Stimulated activated effector memory CD8-positive, alpha-beta T cell treated with anti-CD3 and anti-CD28 coated beads, Interleukin-12 subunit alpha, Interleukin-12 subunit beta, amount 100 ng/mL, for 72 hours (primary cell): Measurements from ENCODE around the gene INTS7.
"Not testable (repeated sequence)": the region's sequence is repeated elsewhere in the genome, so short reads cannot be mapped to it uniquely, and the experiment has no call there.

Experiments
- ATAC-seq: fragments of 150-1000 bp; cut with Tn5 transposase; 2 replicates; pipeline ENCODE4 v1.10.0; 2021
- DNase-seq, 2 donors: peaks; one replicate each; pipeline ENCODE4 v3.0.0; 2021 to 2022; ENCODE audit warnings: low spot score in 2 of 2
- H3K27ac Mint-ChIP-seq: one replicate; pipeline ENCODE4 v1.8.0; 2022; ENCODE audit warnings: mild to moderate bottlenecking, mixed read lengths
- H3K36me3 Mint-ChIP-seq: one replicate; pipeline ENCODE4 v1.8.0; 2022; ENCODE audit warnings: mild to moderate bottlenecking, mixed read lengths
- H3K4me1 Mint-ChIP-seq: one replicate; pipeline ENCODE4 v1.8.0; 2022; ENCODE audit warnings: mixed read lengths
- H3K4me3 Mint-ChIP-seq: one replicate; pipeline ENCODE4 v1.8.0; 2022; ENCODE audit warnings: mild to moderate bottlenecking, mixed read lengths
- H3K9me3 Mint-ChIP-seq: one replicate; pipeline ENCODE4 v1.8.0; 2022; ENCODE audit warnings: mixed read lengths

The INTS7 gene

GRCh38 chr1:211968200-211968834 is 67.0 kb downstream of the INTS7 start:
- peaks cover 47% of the 10 kb centered on the region for H3K36me3 Mint-ChIP-seq
- ATAC-seq (no peak), DNase-seq (no peak)
- H3K27ac Mint-ChIP-seq: no peak overlapping the region
- H3K9me3 Mint-ChIP-seq: no peaks in the 10 kb centered on the region
- no peak overlapping the region for H3K4me3 Mint-ChIP-seq
- H3K4me1 Mint-ChIP-seq: no peaks in the 10 kb centered on the region

- Mint-ChIP-seq H3K9me3 (no peaks in the 10 kb centered on the region), H3K4me1 (no peaks in the 10 kb centered on the region), H3K36me3 (peaks cover 48% of the 10 kb centered on the region), H3K27ac (no peak overlapping the region), H3K4me3 (no peak overlapping the region)
- ATAC-seq (no peak), DNase-seq (no peak)
These were observed 67.7 kb downstream of the INTS7 start for GRCh38 chr1:211967704-211968103.

GRCh38 chr1:211965108-211965805 is 70.1 kb downstream of the INTS7 start:
- Mint-ChIP-seq H3K27ac (no peak overlapping the region), H3K4me1 (no peaks in the 10 kb centered on the region), H3K36me3 (peaks cover 60% of the 10 kb centered on the region), H3K4me3 (no peak overlapping the region), H3K9me3 (no peaks in the 10 kb centered on the region)
- ATAC-seq: no peak
- no peak for DNase-seq

- H3K27ac Mint-ChIP-seq: no peak overlapping the region
These were observed 75.7 kb downstream of the INTS7 start for GRCh38 chr1:211959680-211960079.

GRCh38 chr1:211959221-211959620 is 76.1 kb downstream of the INTS7 start:
- peaks cover 48% of the 10 kb centered on the region for H3K36me3 Mint-ChIP-seq
- H3K9me3 Mint-ChIP-seq: no peaks in the 10 kb centered on the region
- DNase-seq: no peak
- H3K4me1 Mint-ChIP-seq: no peaks in the 10 kb centered on the region
- no peak overlapping the region for H3K4me3 Mint-ChIP-seq
- no peak overlapping the region for H3K27ac Mint-ChIP-seq
- ATAC-seq: no peak

More at GRCh38 chr1:211959680-211960079, 75.7 kb downstream of the INTS7 start:
- H3K9me3 Mint-ChIP-seq: no peaks in the 10 kb centered on the region
- H3K36me3 Mint-ChIP-seq: peaks cover 48% of the 10 kb centered on the region
- no peak for ATAC-seq
- DNase-seq: no peak
- H3K4me1 Mint-ChIP-seq: no peaks in the 10 kb centered on the region
- no peak overlapping the region for H3K4me3 Mint-ChIP-seq

GRCh38 chr1:211954028-211954427 is 81.3 kb downstream of the INTS7 start:
- peaks cover 17% of the 10 kb centered on the region for H3K36me3 Mint-ChIP-seq
- not testable (repeated sequence) for DNase-seq, ATAC-seq, H3K9me3 Mint-ChIP-seq, H3K27ac Mint-ChIP-seq, H3K4me1 Mint-ChIP-seq, H3K4me3 Mint-ChIP-seq

- not testable (repeated sequence) for DNase-seq, ATAC-seq, H3K27ac Mint-ChIP-seq, H3K4me3 Mint-ChIP-seq, H3K9me3 Mint-ChIP-seq, H3K4me1 Mint-ChIP-seq
- peaks cover 16% of the 10 kb centered on the region for H3K36me3 Mint-ChIP-seq
These were observed 81.8 kb downstream of the INTS7 start for GRCh38 chr1:211953543-211953942.

GRCh38 chr1:211952299-211952698 is 83.1 kb downstream of the INTS7 start:
- peaks cover 6% of the 10 kb centered on the region for H3K4me1 Mint-ChIP-seq
- H3K27ac Mint-ChIP-seq: no peak overlapping the region
- H3K4me3 Mint-ChIP-seq: no peak overlapping the region
- DNase-seq (no peak), ATAC-seq (no peak)
- H3K36me3 Mint-ChIP-seq: peaks cover 5% of the 10 kb centered on the region
- H3K9me3 Mint-ChIP-seq: no peaks in the 10 kb centered on the region

GRCh38 chr1:211951856-211952255 is 83.5 kb downstream of the INTS7 start:
- H3K27ac Mint-ChIP-seq: no peak overlapping the region
- H3K4me3 Mint-ChIP-seq: no peak overlapping the region
- H3K36me3 Mint-ChIP-seq: peaks cover under 1% of the 10 kb centered on the region
- peaks cover 6% of the 10 kb centered on the region for H3K4me1 Mint-ChIP-seq
- ATAC-seq: peak; percentile 64
- DNase-seq: no peak
- H3K9me3 Mint-ChIP-seq: no peaks in the 10 kb centered on the region

- H3K36me3 Mint-ChIP-seq: no peaks in the 10 kb centered on the region
- peaks cover 6% of the 10 kb centered on the region for H3K4me1 Mint-ChIP-seq
- no peak for ATAC-seq
- H3K27ac Mint-ChIP-seq: no peak overlapping the region
- no peak overlapping the region for H3K4me3 Mint-ChIP-seq
- H3K9me3 Mint-ChIP-seq: no peaks in the 10 kb centered on the region
- DNase-seq: no peak
These were observed 87.0 kb downstream of the INTS7 start for GRCh38 chr1:211948377-211948776.

- Mint-ChIP-seq H3K27ac (no peak overlapping the region), H3K4me1 (peaks cover 6% of the 10 kb centered on the region), H3K36me3 (no peaks in the 10 kb centered on the region), H3K4me3 (no peak overlapping the region), H3K9me3 (no peaks in the 10 kb centered on the region)
- DNase-seq (no peak), ATAC-seq (no peak)
These were observed 87.7 kb downstream of the INTS7 start for GRCh38 chr1:211947396-211948295.

- Mint-ChIP-seq H3K9me3 (no peaks in the 10 kb centered on the region), H3K4me1 (no peaks in the 10 kb centered on the region), H3K36me3 (no peaks in the 10 kb centered on the region), H3K27ac (no peak overlapping the region), H3K4me3 (no peak overlapping the region)
- DNase-seq: no peak
- ATAC-seq: no peak
These were observed 90.4 kb downstream of the INTS7 start for GRCh38 chr1:211944733-211945500.

GRCh38 chr1:211942583-211942982 is 92.8 kb downstream of the INTS7 start:
- Mint-ChIP-seq H3K9me3 (no peaks in the 10 kb centered on the region), H3K4me3 (no peak overlapping the region), H3K36me3 (no peaks in the 10 kb centered on the region), H3K4me1 (no peaks in the 10 kb centered on the region), H3K27ac (no peak overlapping the region)
- ATAC-seq: no peak
- no peak for DNase-seq

- Mint-ChIP-seq H3K4me1 (peaks cover 13% of the 10 kb centered on the region), H3K27ac (no peak overlapping the region), H3K36me3 (peaks cover 6% of the 10 kb centered on the region), H3K4me3 (no peak overlapping the region), H3K9me3 (no peaks in the 10 kb centered on the region)
- DNase-seq: no peak
- ATAC-seq: peak; percentile 69
These were observed 95.4 kb downstream of the INTS7 start for GRCh38 chr1:211939876-211940468.
